A549 treated with CORT108297 at 1 μM for 4 hours (cell line): ENCODE data around the gene UGT1A8. TPM values are rescaled to one million over a fixed set of nuclear protein-coding genes. Genes with fewer than 3 reads are reported as not detected.

Experiments used
- total RNA-seq: library from RNA; stranded (reverse); fragments of 200-300 nt; extraction: Qiagen RNA extraction; gene quantifications from 5 replicates; pipeline ENCODE4 v1.2.3, GENCODE V29; 2022

UGT1A8 gene
- 0.05 to 0.07 TPM (median 0.05 TPM) in 3 of 5 replicates, not detected in the others for total RNA-seq

GRCh38 chr2:233617476-233617875 lies at the start of gene UGT1A8:
Gene UGT1A8, plus strand, starts transcription at chr2:233617633. Its CDS starts 75 bp downstream, at chr2:233617708.

DNA sequence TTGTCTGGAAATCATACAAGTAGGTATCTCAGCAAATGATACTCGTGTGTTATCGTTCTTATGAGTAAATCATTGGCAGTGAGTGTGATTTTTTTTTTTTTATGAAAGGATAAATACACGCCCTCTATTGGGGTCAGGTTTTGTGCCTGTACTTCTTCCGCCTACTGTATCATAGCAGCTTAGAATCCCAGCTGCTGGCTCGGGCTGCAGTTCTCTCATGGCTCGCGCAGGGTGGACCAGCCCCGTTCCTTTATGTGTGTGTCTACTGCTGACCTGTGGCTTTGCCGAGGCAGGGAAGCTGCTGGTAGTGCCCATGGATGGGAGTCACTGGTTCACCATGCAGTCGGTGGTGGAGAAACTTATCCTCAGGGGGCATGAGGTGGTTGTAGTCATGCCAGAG lies 18.9 kb downstream of the UGT1A8 start, which contains the start of gene UGT1A10:
TSS of gene UGT1A10 (plus strand) at position 143 of the 400 bp plus-strand sequence. CDS start at position 218, 75 bp downstream.

GRCh38 chr2:233671290-233672161 lies 54.1 kb downstream of the UGT1A8 start, which contains the start of gene UGT1A9:
Gene UGT1A9, plus strand, starts transcription at chr2:233671898. Its CDS starts 37 bp downstream, at chr2:233671935.

GRCh38 chr2:233681521-233682099 lies 64.2 kb downstream of the UGT1A8 start, which contains the start of gene UGT1A7:
Gene UGT1A7, plus strand, starts transcription at chr2:233681901. Its CDS starts 37 bp downstream, at chr2:233681938.

GRCh38 chr2:233692648-233693047 lies 75.2 kb downstream of the UGT1A8 start, which contains the start of gene UGT1A6:
Gene UGT1A6, plus strand, starts transcription at chr2:233692890. Its CDS starts 115 bp downstream, at chr2:233693005.

GRCh38 chr2:233712611-233713261 lies 95.3 kb downstream of the UGT1A8 start, which contains the start of gene UGT1A5:
Gene UGT1A5, plus strand, starts transcription at chr2:233712907. Its CDS starts 85 bp downstream, at chr2:233712992.

GRCh38 chr2:233718552-233718951 lies 101.1 kb downstream of the UGT1A8 start, which contains the start of gene UGT1A4:
Gene UGT1A4, plus strand, starts transcription at chr2:233718736. Its CDS starts 85 bp downstream, at chr2:233718821.

GRCh38 chr2:233728723-233729301 lies 111.4 kb downstream of the UGT1A8 start, which contains the start of gene UGT1A3:
Gene UGT1A3, plus strand, starts transcription at chr2:233729042. Its CDS starts 85 bp downstream, at chr2:233729127.

GRCh38 chr2:233760043-233760442 lies 142.6 kb downstream of the UGT1A8 start, which contains the start of gene UGT1A1:
Gene UGT1A1, plus strand, starts transcription at chr2:233760270. Its CDS starts 18 bp downstream, at chr2:233760288.

DNA sequence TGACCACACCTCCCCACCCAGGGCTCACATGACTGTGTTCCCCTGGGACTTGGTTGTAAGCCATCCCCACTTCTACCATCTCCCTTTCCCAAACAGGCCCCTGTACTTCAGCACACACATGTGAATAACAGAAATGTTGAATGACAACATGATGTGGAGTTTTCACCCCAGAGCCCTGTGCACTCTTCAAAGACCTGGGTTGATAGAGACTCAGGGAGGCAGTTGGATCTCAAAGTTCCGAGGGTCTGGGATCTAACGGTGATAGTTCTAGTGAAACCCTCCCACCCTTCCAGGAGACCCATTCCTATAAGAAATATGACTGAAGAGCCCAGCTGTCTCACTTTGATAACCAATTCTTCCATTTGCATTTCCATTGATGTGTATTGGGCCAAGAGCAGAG lies 160.6 kb downstream of the UGT1A8 start, which contains the start of gene MROH2A:
TSS of gene MROH2A (plus strand) at position 301 of the 400 bp plus-strand sequence. CDS start 1,029 bp downstream, outside the sequence.

Other genes starting within 250 kb of the UGT1A8 start
- 22.4 to 27.4 TPM (median 24.7 TPM) in 5 replicates for gene USP40, start 50.9 kb upstream of the UGT1A8 start, total RNA-seq
- gene UGT1A10, start 18.8 kb downstream of the UGT1A8 start, total RNA-seq: 0.06 TPM in 1 of 5 replicates, not detected in the others
- gene UGT1A9, start 54.3 kb downstream of the UGT1A8 start, total RNA-seq: 4.1 to 6.9 TPM (median 4.8 TPM) in 5 replicates
- 3.9 to 6.3 TPM (median 4.3 TPM) in 5 replicates for gene UGT1A7, start 64.3 kb downstream of the UGT1A8 start, total RNA-seq
- 0.87 to 1.9 TPM (median 1.1 TPM) in 5 replicates for gene UGT1A6, start 75.3 kb downstream of the UGT1A8 start, total RNA-seq
- not detected in 5 replicates for gene UGT1A5, start 95.3 kb downstream of the UGT1A8 start, total RNA-seq
- gene UGT1A4, start 101.1 kb downstream of the UGT1A8 start, total RNA-seq: 0.06 to 0.08 TPM (median 0.07 TPM) in 3 of 5 replicates, not detected in the others
- 0.07 to 0.17 TPM (median 0.13 TPM) in 3 of 5 replicates, not detected in the others for gene UGT1A3, start 111.4 kb downstream of the UGT1A8 start, total RNA-seq
- gene UGT1A1, start 142.6 kb downstream of the UGT1A8 start, total RNA-seq: 0.58 to 1.6 TPM (median 0.94 TPM) in 5 replicates
- gene MROH2A, start 160.7 kb downstream of the UGT1A8 start, total RNA-seq: 0.09 to 0.20 TPM (median 0.15 TPM) in 4 of 5 replicates, not detected in the other
- gene HJURP, start 236.9 kb downstream of the UGT1A8 start, total RNA-seq: 73.9 to 78.1 TPM (median 76.4 TPM) in 5 replicates